Activated CD4-positive, alpha-beta T cell treated with anti-CD3 and anti-CD28 coated beads, Interleukin-2, amount 10 ng/mL, durations not matched to agents 24 days and 14 days (primary cell): ENCODE measurements around the gene FBXL20. TPM values are rescaled to one million over a fixed set of nuclear protein-coding genes. Genes with fewer than 3 reads are reported as not detected.
"Not testable (repeated sequence)": the region's sequence is repeated elsewhere in the genome, so short reads cannot be mapped to it uniquely, and the experiment has no call there.

Source experiments
- DNase-seq: peaks from one replicate; pipeline ENCODE4 v3.0.0; 2022
- H3K27ac Mint-ChIP-seq: one replicate; pipeline ENCODE4 v1.8.0; 2022; ENCODE audit warnings: mild to moderate bottlenecking, mixed read lengths
- H3K27me3 Mint-ChIP-seq: one replicate; pipeline ENCODE4 v1.8.0; 2022; ENCODE audit warnings: mixed read lengths
- H3K36me3 Mint-ChIP-seq: one replicate; pipeline ENCODE4 v1.8.0; 2022; ENCODE audit warnings: low read depth, mild to moderate bottlenecking, mixed read lengths
- H3K4me1 Mint-ChIP-seq: one replicate; pipeline ENCODE4 v1.8.0; 2021; ENCODE audit warnings: mixed read lengths
- H3K4me3 Mint-ChIP-seq: one replicate; pipeline ENCODE4 v1.8.0; 2022; ENCODE audit warnings: mild to moderate bottlenecking, moderate library complexity, mixed read lengths
- H3K9me3 Mint-ChIP-seq: one replicate; pipeline ENCODE4 v1.8.0; 2021; ENCODE audit warnings: mixed read lengths
- intact Hi-C: fragments of 100-400 bp; cut with micrococcal nuclease; formaldehyde crosslinking; loops from one replicate; pipeline ENCODE4 v1.15.1; 2023
- total RNA-seq: library from RNA; stranded (reverse); gene quantifications from 2 replicates; pipeline ENCODE4 v1.2.3, GENCODE V29; 2022

Gene FBXL20
- total RNA-seq, 1 donor from 2014 or later: 20.8 TPM

GRCh38 chr17:39283098-39283497 lies 118.3 kb downstream of the FBXL20 start:
- intact Hi-C loops: no loop called here
- H3K4me1 Mint-ChIP-seq: no peaks in the 10 kb centered on the region
- H3K4me3 Mint-ChIP-seq: no peak overlapping the region
- DNase-seq: no peak
- no peak overlapping the region for H3K27ac Mint-ChIP-seq
- no peaks in the 10 kb centered on the region for H3K9me3 Mint-ChIP-seq
- no peaks in the 10 kb centered on the region for H3K36me3 Mint-ChIP-seq
- H3K27me3 Mint-ChIP-seq: no peaks in the 10 kb centered on the region

- Mint-ChIP-seq H3K36me3 (peaks cover 3% of the 10 kb centered on the region), H3K9me3 (no peaks in the 10 kb centered on the region), H3K4me3 (no peak overlapping the region), H3K27ac (no peak overlapping the region), H3K4me1 (no peaks in the 10 kb centered on the region), H3K27me3 (no peaks in the 10 kb centered on the region)
- intact Hi-C loops: no loop called here
- DNase-seq: no peak
Measured at GRCh38 chr17:39281806-39282205, 119.6 kb downstream of the FBXL20 start.

- DNase-seq, H3K4me1 Mint-ChIP-seq, intact Hi-C loops: not testable (repeated sequence)
Measured at GRCh38 chr17:39278246-39278645, 123.2 kb downstream of the FBXL20 start.

GRCh38 chr17:39277110-39277509 lies 124.3 kb downstream of the FBXL20 start:
- intact Hi-C loops: no loop called here
- Mint-ChIP-seq H3K4me1 (no peaks in the 10 kb centered on the region), H3K27me3 (no peaks in the 10 kb centered on the region), H3K27ac (no peak overlapping the region), H3K36me3 (peaks cover 6% of the 10 kb centered on the region), H3K4me3 (no peak overlapping the region), H3K9me3 (no peaks in the 10 kb centered on the region)
- DNase-seq: no peak

More at GRCh38 chr17:39278246-39278645, 123.2 kb downstream of the FBXL20 start:
- not testable (repeated sequence) for H3K27ac Mint-ChIP-seq, H3K4me3 Mint-ChIP-seq, H3K9me3 Mint-ChIP-seq, H3K36me3 Mint-ChIP-seq, H3K27me3 Mint-ChIP-seq

- Mint-ChIP-seq H3K27ac (no peak overlapping the region), H3K36me3 (peaks cover 6% of the 10 kb centered on the region)
Measured at GRCh38 chr17:39276113-39276512, 125.3 kb downstream of the FBXL20 start.

GRCh38 chr17:39271546-39271945 lies 129.9 kb downstream of the FBXL20 start:
- Mint-ChIP-seq H3K27me3 (no peaks in the 10 kb centered on the region), H3K4me3 (no peak overlapping the region), H3K27ac (no peak overlapping the region), H3K36me3 (peaks cover 8% of the 10 kb centered on the region), H3K9me3 (no peaks in the 10 kb centered on the region), H3K4me1 (no peaks in the 10 kb centered on the region)
- intact Hi-C loops: no loop called here
- no peak for DNase-seq

More at GRCh38 chr17:39276113-39276512, 125.3 kb downstream of the FBXL20 start:
- intact Hi-C loops: no loop called here
- no peaks in the 10 kb centered on the region for H3K27me3 Mint-ChIP-seq
- DNase-seq: no peak
- H3K4me3 Mint-ChIP-seq: no peak overlapping the region
- no peaks in the 10 kb centered on the region for H3K9me3 Mint-ChIP-seq
- H3K4me1 Mint-ChIP-seq: no peaks in the 10 kb centered on the region

GRCh38 chr17:39270923-39271322 lies 130.5 kb downstream of the FBXL20 start:
- no peak for DNase-seq
- Mint-ChIP-seq H3K4me3 (no peak overlapping the region), H3K36me3 (peaks cover 8% of the 10 kb centered on the region), H3K27ac (no peak overlapping the region), H3K4me1 (no peaks in the 10 kb centered on the region), H3K27me3 (no peaks in the 10 kb centered on the region), H3K9me3 (no peaks in the 10 kb centered on the region)
- intact Hi-C loops: no loop called here

GRCh38 chr17:39264119-39264518 lies 137.3 kb downstream of the FBXL20 start:
- no peak overlapping the region for H3K27ac Mint-ChIP-seq
- no peaks in the 10 kb centered on the region for H3K9me3 Mint-ChIP-seq
- H3K36me3 Mint-ChIP-seq: peaks cover 32% of the 10 kb centered on the region
- H3K4me3 Mint-ChIP-seq: no peak overlapping the region
- no peaks in the 10 kb centered on the region for H3K27me3 Mint-ChIP-seq
- no peaks in the 10 kb centered on the region for H3K4me1 Mint-ChIP-seq
- intact Hi-C loops: no loop called here
- DNase-seq: no peak

- H3K27ac Mint-ChIP-seq: no peak overlapping the region
- peaks cover 39% of the 10 kb centered on the region for H3K36me3 Mint-ChIP-seq
- H3K9me3 Mint-ChIP-seq: no peaks in the 10 kb centered on the region
- intact Hi-C loops: no loop called here
- no peak overlapping the region for H3K4me3 Mint-ChIP-seq
- DNase-seq: peak; percentile 65
- no peaks in the 10 kb centered on the region for H3K4me1 Mint-ChIP-seq
- no peaks in the 10 kb centered on the region for H3K27me3 Mint-ChIP-seq
Measured at GRCh38 chr17:39261286-39261685, 140.1 kb downstream of the FBXL20 start.

- no peaks in the 10 kb centered on the region for H3K27me3 Mint-ChIP-seq
- peaks cover 5% of the 10 kb centered on the region for H3K36me3 Mint-ChIP-seq
- no peak for DNase-seq
- intact Hi-C loops: no loop called here
- H3K9me3 Mint-ChIP-seq: no peaks in the 10 kb centered on the region
- H3K4me3 Mint-ChIP-seq: no peak overlapping the region
- H3K27ac Mint-ChIP-seq: no peak overlapping the region
- no peaks in the 10 kb centered on the region for H3K4me1 Mint-ChIP-seq
Measured at GRCh38 chr17:39252788-39253460, 148.5 kb downstream of the FBXL20 start.

- H3K4me3 Mint-ChIP-seq: no peak overlapping the region
- intact Hi-C loops: no loop called here
- no peaks in the 10 kb centered on the region for H3K9me3 Mint-ChIP-seq
- no peak overlapping the region for H3K27ac Mint-ChIP-seq
- peaks cover 3% of the 10 kb centered on the region for H3K36me3 Mint-ChIP-seq
- no peak for DNase-seq
- no peaks in the 10 kb centered on the region for H3K27me3 Mint-ChIP-seq
- no peaks in the 10 kb centered on the region for H3K4me1 Mint-ChIP-seq
Measured at GRCh38 chr17:39251997-39252396, 149.4 kb downstream of the FBXL20 start.

- DNase-seq, H3K4me1 Mint-ChIP-seq, H3K36me3 Mint-ChIP-seq, H3K4me3 Mint-ChIP-seq, H3K9me3 Mint-ChIP-seq, intact Hi-C loops, H3K27me3 Mint-ChIP-seq, H3K27ac Mint-ChIP-seq: not testable (repeated sequence)
Measured at GRCh38 chr17:39250076-39250475, 151.3 kb downstream of the FBXL20 start.

- Mint-ChIP-seq H3K4me3 (no peak overlapping the region), H3K27me3 (no peaks in the 10 kb centered on the region), H3K9me3 (no peaks in the 10 kb centered on the region), H3K36me3 (no peaks in the 10 kb centered on the region), H3K27ac (no peak overlapping the region), H3K4me1 (peaks cover 3% of the 10 kb centered on the region)
- no peak for DNase-seq
- intact Hi-C loops: no loop called here
Measured at GRCh38 chr17:39246274-39246673, 155.2 kb downstream of the FBXL20 start.

- Mint-ChIP-seq H3K4me3 (no peak overlapping the region), H3K27ac (no peak overlapping the region), H3K27me3 (no peaks in the 10 kb centered on the region), H3K9me3 (no peaks in the 10 kb centered on the region), H3K4me1 (peaks cover 4% of the 10 kb centered on the region), H3K36me3 (no peaks in the 10 kb centered on the region)
- intact Hi-C loops: loop anchor here (1.0 to 5.0 kb wide), 2 partner anchors 38 to 263 kb away; no protein-coding TSS in a partner anchor
- DNase-seq: peak; percentile 95
Measured at GRCh38 chr17:39244600-39245570, 156.5 kb downstream of the FBXL20 start.
